Measurements from ENCODE around the gene CGGBP1.

DNA sequence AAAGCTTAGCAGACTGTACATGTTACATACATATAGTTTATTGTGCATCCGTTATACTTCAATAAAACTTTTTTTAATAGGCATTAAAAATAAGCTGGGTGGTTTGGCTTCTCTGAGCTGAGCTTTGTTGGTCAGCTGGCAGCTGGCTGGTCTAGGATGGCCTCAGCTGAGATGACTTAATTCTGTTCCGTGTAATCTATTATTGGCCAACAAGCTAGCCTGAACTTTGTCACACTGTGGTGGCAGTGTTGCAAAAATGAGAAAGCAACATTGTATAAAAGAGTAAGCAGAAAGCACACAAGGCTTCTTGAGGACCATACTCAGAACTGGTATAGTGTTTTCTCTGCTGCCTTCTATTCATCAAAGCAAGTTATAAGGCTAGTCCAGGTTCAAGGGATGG lies 45.2 kb downstream of the CGGBP1 start:
- TF ChIP-seq, protein P1, sequence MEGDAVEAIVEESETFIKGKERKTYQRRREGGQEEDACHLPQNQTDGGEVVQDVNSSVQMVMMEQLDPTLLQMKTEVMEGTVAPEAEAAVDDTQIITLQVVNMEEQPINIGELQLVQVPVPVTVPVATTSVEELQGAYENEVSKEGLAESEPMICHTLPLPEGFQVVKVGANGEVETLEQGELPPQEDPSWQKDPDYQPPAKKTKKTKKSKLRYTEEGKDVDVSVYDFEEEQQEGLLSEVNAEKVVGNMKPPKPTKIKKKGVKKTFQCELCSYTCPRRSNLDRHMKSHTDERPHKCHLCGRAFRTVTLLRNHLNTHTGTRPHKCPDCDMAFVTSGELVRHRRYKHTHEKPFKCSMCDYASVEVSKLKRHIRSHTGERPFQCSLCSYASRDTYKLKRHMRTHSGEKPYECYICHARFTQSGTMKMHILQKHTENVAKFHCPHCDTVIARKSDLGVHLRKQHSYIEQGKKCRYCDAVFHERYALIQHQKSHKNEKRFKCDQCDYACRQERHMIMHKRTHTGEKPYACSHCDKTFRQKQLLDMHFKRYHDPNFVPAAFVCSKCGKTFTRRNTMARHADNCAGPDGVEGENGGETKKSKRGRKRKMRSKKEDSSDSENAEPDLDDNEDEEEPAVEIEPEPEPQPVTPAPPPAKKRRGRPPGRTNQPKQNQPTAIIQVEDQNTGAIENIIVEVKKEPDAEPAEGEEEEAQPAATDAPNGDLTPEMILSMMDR (IDR thresholded peaks at IDR 0.05): no peak
- TF ChIP-seq POLR2A (IDR thresholded peaks at IDR 0.05): no peak
